HepG2 (cell line): ENCODE results near the gene DYSF.

Experiments
- ARHGAP35 ChIP-seq: sonication (generic); formaldehyde crosslinking; IDR thresholded peaks from 2 replicates; pipeline ENCODE4 v1.9.0; 2022; ENCODE audit warnings: mild to moderate bottlenecking, inconsistent platforms, moderate library complexity, missing genetic modification reagents, borderline replicate concordance
- HDAC2 ChIP-seq: sonication (generic); formaldehyde crosslinking; IDR thresholded peaks from 2 replicates; pipeline ENCODE4 v1.4.0; 2020; ENCODE audit warnings: missing genetic modification reagents
- POLR2A ChIP-seq, 2 experiments: IDR thresholded peaks; 2 replicates each; pipeline ENCODE4 v1.6.1; 2011; ENCODE audit warnings: low read depth in 2 of 2, low read length in 2 of 2, mild to moderate bottlenecking in 1 of 2, moderate library complexity in 1 of 2; ENCODE audit not compliant: insufficient read depth in 1 of 2
- REPIN1 ChIP-seq: sonication (generic); formaldehyde crosslinking; IDR thresholded peaks from 2 replicates; pipeline ENCODE4 v1.8.0; 2022; ENCODE audit warnings: missing genetic modification reagents, low read depth, mild to moderate bottlenecking, borderline replicate concordance
- SP1 ChIP-seq, 2 experiments: fragments of 450-650 bp in 1 of 2; sonication (generic) in 1 of 2; formaldehyde crosslinking in 1 of 2; IDR thresholded peaks; 2 replicates each; pipeline versions ENCODE4 v1.4.0 to v1.6.1; 2016 to 2020; ENCODE audit warnings: missing genetic modification reagents in 1 of 2
- ZBTB42 ChIP-seq: sonication (generic); formaldehyde crosslinking; IDR thresholded peaks from 2 replicates; pipeline ENCODE4 v1.5.0; 2020; ENCODE audit warnings: mild to moderate bottlenecking, missing genetic modification reagents
- ZNF549 ChIP-seq: sonication (generic); formaldehyde crosslinking; IDR thresholded peaks from 2 replicates; pipeline ENCODE4 v1.5.0; 2020; ENCODE audit warnings: missing genetic modification reagents
- ZNF598 ChIP-seq: sonication (generic); formaldehyde crosslinking; IDR thresholded peaks from 2 replicates; pipeline ENCODE4 v1.5.1; 2020; ENCODE audit warnings: mild to moderate bottlenecking, missing genetic modification reagents, borderline replicate concordance
- ZNF629 ChIP-seq: sonication (generic); formaldehyde crosslinking; conservative IDR thresholded peaks from 2 replicates; pipeline ENCODE4 v1.5.0; 2020; ENCODE audit warnings: missing genetic modification reagents
- TF ChIP-seq, protein P1 (sequence below): IDR thresholded peaks from 2 replicates; pipeline ENCODE4 v1.6.1; 2016; ENCODE audit warnings: low read depth
- TF ChIP-seq, protein P2 (sequence below): sonication (generic); formaldehyde crosslinking; IDR thresholded peaks from 2 replicates; pipeline ENCODE4 v1.5.0; 2020; ENCODE audit warnings: mild to moderate bottlenecking, missing genetic modification reagents, moderate library complexity

DNA sequence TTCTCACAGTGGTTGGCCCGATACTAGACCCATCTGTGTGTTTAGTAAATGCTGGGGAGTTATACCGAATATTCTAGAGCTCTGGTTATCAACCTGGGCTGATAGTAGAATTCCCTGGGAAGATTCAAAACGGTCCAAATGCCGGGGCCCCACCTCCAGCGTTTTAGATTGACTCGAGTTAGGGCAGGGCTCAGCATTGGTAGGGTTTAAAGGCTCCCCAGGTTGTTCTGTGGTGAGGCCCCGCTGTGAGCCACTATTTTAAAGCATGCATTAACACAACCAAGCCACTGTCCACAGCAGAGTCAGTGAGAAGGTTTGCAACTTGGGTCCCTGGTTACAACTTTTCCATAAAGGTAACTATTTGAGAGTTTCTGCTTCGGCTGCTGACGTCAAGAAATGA is 73.6 kb downstream of the DYSF start:
- TF ChIP-seq, protein P1, sequence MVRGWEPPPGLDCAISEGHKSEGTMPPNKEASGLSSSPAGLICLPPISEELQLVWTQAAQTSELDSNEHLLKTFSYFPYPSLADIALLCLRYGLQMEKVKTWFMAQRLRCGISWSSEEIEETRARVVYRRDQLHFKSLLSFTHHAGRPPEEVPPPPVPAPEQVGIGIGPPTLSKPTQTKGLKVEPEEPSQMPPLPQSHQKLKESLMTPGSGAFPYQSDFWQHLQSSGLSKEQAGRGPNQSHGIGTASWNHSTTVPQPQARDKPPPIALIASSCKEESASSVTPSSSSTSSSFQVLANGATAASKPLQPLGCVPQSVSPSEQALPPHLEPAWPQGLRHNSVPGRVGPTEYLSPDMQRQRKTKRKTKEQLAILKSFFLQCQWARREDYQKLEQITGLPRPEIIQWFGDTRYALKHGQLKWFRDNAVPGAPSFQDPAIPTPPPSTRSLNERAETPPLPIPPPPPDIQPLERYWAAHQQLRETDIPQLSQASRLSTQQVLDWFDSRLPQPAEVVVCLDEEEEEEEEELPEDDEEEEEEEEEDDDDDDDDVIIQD (CRISPR knock-in tag) = no peak
- TF ChIP-seq, protein P2, sequence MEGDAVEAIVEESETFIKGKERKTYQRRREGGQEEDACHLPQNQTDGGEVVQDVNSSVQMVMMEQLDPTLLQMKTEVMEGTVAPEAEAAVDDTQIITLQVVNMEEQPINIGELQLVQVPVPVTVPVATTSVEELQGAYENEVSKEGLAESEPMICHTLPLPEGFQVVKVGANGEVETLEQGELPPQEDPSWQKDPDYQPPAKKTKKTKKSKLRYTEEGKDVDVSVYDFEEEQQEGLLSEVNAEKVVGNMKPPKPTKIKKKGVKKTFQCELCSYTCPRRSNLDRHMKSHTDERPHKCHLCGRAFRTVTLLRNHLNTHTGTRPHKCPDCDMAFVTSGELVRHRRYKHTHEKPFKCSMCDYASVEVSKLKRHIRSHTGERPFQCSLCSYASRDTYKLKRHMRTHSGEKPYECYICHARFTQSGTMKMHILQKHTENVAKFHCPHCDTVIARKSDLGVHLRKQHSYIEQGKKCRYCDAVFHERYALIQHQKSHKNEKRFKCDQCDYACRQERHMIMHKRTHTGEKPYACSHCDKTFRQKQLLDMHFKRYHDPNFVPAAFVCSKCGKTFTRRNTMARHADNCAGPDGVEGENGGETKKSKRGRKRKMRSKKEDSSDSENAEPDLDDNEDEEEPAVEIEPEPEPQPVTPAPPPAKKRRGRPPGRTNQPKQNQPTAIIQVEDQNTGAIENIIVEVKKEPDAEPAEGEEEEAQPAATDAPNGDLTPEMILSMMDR (CRISPR knock-in tag) = no peak
- TF ChIP-seq REPIN1 (no peak), ZNF549 (no peak), POLR2A (IDR thresholded peaks at IDR 0.05; ENCODE audit: insufficient read depth in 1 of 2, low read depth in 2 of 2, low read length in 2 of 2) (no peak), ZNF598 (CRISPR knock-in tag) (no peak), ARHGAP35 (no peak), ZBTB42 (no peak), HDAC2 (CRISPR knock-in tag) (no peak), SP1 (IDR thresholded peaks at IDR 0.05) (no peak), SP1 (CRISPR knock-in tag; IDR thresholded peaks at IDR 0.05) (no peak), ZNF629 (CRISPR knock-in tag) (no peak)
